Caco-2 (cell line): ENCODE measurements around the gene CGB7. TPM values are rescaled to one million over a fixed set of nuclear protein-coding genes. Genes with fewer than 3 reads are reported as not detected.

ENCODE experiments used
- BruUV-seq: library from RNA; stranded (reverse); fragments of 400-500 nt; replicated peaks from 2 replicates; lab custom pipeline; 2021; lab: Mats Ljungman, UMichigan
- CTCF ChIA-PET: fragments of 300-600 bp; sonication (Branson Sonifier 250); formaldehyde crosslinking; loops from one replicate; lab custom pipeline; 2022; ENCODE audit warnings: antibody characterized with exemption; lab: Charles Lee
- POLR2A ChIA-PET: fragments of 300-600 bp; sonication (Branson Sonifier 250); formaldehyde crosslinking; loops from one replicate; lab custom pipeline; 2022; ENCODE audit warnings: antibody characterized with exemption; lab: Charles Lee
- DNase-seq, 2 experiments: peaks; one replicate each; pipeline versions ENCODE4 v3.0.0 to v3.0.0-alpha.2; 2020 to 2022
- H3K27me3 ChIP-seq: replicated peaks from 2 replicates; pipeline ENCODE4 v1.6.0; 2011; ENCODE audit warnings: low read length; ENCODE audit not compliant: control insufficient read depth, insufficient read depth
- H3K36me3 ChIP-seq: 2 replicates; pipeline ENCODE4 v1.5.1; 2011; ENCODE audit warnings: low read length; ENCODE audit not compliant: control insufficient read depth, insufficient read depth
- H3K4me1 ChIP-seq: fragments of 250-450 bp; sonication (Bioruptor Pico); 2 replicates; pipeline ENCODE4 v1.5.1; 2020; ENCODE audit warnings: mild to moderate bottlenecking
- H3K4me3 ChIP-seq: 2 replicates; pipeline ENCODE4 v1.5.1; 2011; ENCODE audit warnings: low read depth, mild to moderate bottlenecking, control low read depth, low read length
- H3K9me3 ChIP-seq: fragments of 250-450 bp; sonication (Bioruptor Pico); 2 replicates; pipeline ENCODE4 v1.5.1; 2020; ENCODE audit warnings: mild to moderate bottlenecking, moderate library complexity
- H3K27ac Mint-ChIP-seq: one replicate; pipeline ENCODE4 v1.8.0; 2022; ENCODE audit warnings: mixed read lengths; ENCODE audit not compliant: unreplicated experiment
- H3K27me3 Mint-ChIP-seq: one replicate; pipeline ENCODE4 v1.8.0; 2022; ENCODE audit warnings: mixed read lengths; ENCODE audit not compliant: insufficient read depth, unreplicated experiment
- H3K36me3 Mint-ChIP-seq: one replicate; pipeline ENCODE4 v1.8.0; 2022; ENCODE audit warnings: mild to moderate bottlenecking, mixed read lengths; ENCODE audit not compliant: insufficient read depth, unreplicated experiment
- H3K4me1 Mint-ChIP-seq: one replicate; pipeline ENCODE4 v1.8.0; 2022; ENCODE audit warnings: low read depth, mixed read lengths; ENCODE audit not compliant: unreplicated experiment
- H3K4me3 Mint-ChIP-seq: one replicate; pipeline ENCODE4 v1.8.0; 2022; ENCODE audit warnings: mild to moderate bottlenecking, moderate library complexity, mixed read lengths; ENCODE audit not compliant: unreplicated experiment
- H3K9me3 Mint-ChIP-seq: one replicate; pipeline ENCODE4 v1.8.0; 2022; ENCODE audit warnings: mixed read lengths; ENCODE audit not compliant: unreplicated experiment
- intact Hi-C: fragments of 100-400 bp; cut with micrococcal nuclease; formaldehyde crosslinking; loops from one replicate; pipeline ENCODE4 v1.10.0; 2022; ENCODE audit not compliant: unreplicated experiment
- total RNA-seq: library from RNA; stranded (reverse); gene quantifications from 2 replicates; pipeline ENCODE4 v1.2.3, GENCODE V29; 2022
- TF ChIP-seq, protein P1 (sequence below), 2 experiments: fragments of 200-600 bp in 1 of 2; IDR thresholded peaks; 1 replicate in 1 of 2; 2 replicates in 1 of 2; pipeline versions ENCODE4 v1.5.1 to v1.8.0; 2011 to 2022; ENCODE audit warnings: antibody characterized with exemption in 1 of 2, control low read depth in 1 of 2, inconsistent platforms in 1 of 2, low read depth in 1 of 2, low read length in 1 of 2, mild to moderate bottlenecking in 1 of 2, moderate library complexity in 1 of 2; ENCODE audit not compliant: insufficient read depth in 1 of 2, severe bottlenecking in 1 of 2, unreplicated experiment in 1 of 2

The CGB7 gene
- total RNA-seq, 1 experiment from 2014 or later = 3.0 TPM

DNA sequence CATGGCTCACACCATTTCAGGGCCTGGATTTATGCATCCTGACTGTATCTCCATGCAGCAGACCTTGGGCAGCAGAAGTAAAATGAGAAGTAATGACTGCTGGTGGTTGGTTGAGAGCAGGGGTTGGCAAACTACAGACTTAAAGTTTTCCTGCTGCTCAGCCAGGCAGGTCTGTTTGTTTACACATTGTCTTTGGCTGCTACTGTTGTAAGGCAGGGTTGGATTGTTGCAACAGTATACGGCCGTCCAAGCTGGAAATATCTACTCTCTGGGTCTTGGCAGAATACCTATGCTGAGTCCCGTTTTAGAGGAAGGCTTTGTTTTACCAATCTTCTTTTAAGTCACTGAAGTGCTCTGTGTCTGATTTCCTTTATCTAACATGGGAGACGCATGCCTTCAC lies 41.2 kb upstream of the CGB7 start:
- Mint-ChIP-seq H3K36me3 (peaks cover 92% of the 10 kb centered on the region), H3K4me1 (peaks cover 15% of the 10 kb centered on the region), H3K9me3 (no peaks in the 10 kb centered on the region), H3K27me3 (no peaks in the 10 kb centered on the region), H3K4me3 (no peak overlapping the region), H3K27ac (peak overlapping the region; percentile 39)
- TF ChIP-seq, protein P1, sequence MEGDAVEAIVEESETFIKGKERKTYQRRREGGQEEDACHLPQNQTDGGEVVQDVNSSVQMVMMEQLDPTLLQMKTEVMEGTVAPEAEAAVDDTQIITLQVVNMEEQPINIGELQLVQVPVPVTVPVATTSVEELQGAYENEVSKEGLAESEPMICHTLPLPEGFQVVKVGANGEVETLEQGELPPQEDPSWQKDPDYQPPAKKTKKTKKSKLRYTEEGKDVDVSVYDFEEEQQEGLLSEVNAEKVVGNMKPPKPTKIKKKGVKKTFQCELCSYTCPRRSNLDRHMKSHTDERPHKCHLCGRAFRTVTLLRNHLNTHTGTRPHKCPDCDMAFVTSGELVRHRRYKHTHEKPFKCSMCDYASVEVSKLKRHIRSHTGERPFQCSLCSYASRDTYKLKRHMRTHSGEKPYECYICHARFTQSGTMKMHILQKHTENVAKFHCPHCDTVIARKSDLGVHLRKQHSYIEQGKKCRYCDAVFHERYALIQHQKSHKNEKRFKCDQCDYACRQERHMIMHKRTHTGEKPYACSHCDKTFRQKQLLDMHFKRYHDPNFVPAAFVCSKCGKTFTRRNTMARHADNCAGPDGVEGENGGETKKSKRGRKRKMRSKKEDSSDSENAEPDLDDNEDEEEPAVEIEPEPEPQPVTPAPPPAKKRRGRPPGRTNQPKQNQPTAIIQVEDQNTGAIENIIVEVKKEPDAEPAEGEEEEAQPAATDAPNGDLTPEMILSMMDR (IDR thresholded peaks at IDR 0.05; ENCODE audit: insufficient read depth in 1 of 2, low read depth in 1 of 2, low read length in 1 of 2, severe bottlenecking in 1 of 2, unreplicated experiment in 1 of 2) = no peak
- BruUV-seq = no TSS peak
- DNase-seq = no peak
- Histone ChIP-seq H3K4me1 (no peaks in the 10 kb centered on the region; the same call in 1 of the 2 replicates), H3K36me3 (peaks cover 7% of the 10 kb centered on the region), H3K27me3 (no peaks in the 10 kb centered on the region), H3K4me3 (no peak overlapping the region), H3K9me3 (no peaks in the 10 kb centered on the region)
- POLR2A ChIA-PET = no interaction called here
- intact Hi-C loops = loop anchor here (1.0 to 5.0 kb wide), 2 partner anchors 8 to 49 kb away; no protein-coding TSS in a partner anchor
- CTCF ChIA-PET = interaction anchor here (2.0 to 2.3 kb wide), 4 partner anchors 8 to 100 kb away, joined by 6 to 96 read pairs (median 36); partner anchors contain the start of gene LIN7B

DNA sequence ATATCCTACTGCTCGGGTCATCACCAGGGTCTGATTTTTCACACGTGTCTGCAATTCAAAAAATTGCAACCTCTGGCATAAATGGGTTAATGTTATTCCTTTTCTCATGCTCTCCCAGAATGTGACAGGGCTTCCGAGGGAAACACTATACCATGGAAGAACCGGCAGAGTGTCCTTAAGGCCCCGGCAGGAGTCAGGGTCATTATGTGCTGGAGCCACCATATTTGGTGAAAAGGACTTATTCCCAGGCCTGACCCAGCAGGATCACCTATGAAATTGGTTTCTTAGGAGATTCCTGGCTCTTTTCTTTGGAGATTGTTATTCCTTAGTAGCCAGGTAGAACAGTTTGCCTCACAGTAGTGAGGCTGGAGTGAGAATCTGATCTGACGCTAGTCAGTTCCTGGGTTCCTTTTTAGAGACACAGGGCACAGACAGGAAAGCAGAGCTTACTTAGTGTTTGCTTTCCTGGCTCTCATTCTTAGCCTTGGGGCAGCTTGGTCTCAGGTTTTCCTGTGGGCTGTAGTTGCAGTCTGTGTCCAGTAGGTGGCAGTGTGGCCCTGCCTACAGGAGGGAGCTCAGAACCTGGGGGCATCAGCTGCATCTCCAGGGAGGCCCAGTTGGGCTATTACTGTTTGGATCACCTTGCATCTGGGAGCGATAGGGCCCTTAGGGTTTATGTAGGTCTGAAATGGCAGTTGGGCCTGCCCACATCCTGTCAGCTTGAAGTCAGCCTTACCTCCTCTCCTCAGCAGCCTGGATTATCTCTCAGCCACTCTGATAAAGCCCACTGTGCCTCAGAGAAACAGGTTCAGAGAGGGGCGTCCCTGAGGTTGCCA lies 40.1 kb upstream of the CGB7 start:
- intact Hi-C loops = loop anchor here (1.0 to 5.0 kb wide), 4 partner anchors 9 to 102 kb away; partner anchors contain the start of gene SNRNP70
- peak; percentile 83 to 88 for DNase-seq
- Histone ChIP-seq H3K4me1 (no peaks in the 10 kb centered on the region; the same call in 1 of the 2 replicates), H3K27me3 (no peaks in the 10 kb centered on the region), H3K9me3 (no peaks in the 10 kb centered on the region), H3K4me3 (no peak overlapping the region), H3K36me3 (peaks cover 7% of the 10 kb centered on the region)
- Mint-ChIP-seq H3K27ac (no peak overlapping the region), H3K36me3 (peaks cover 92% of the 10 kb centered on the region), H3K27me3 (no peaks in the 10 kb centered on the region), H3K4me3 (no peak overlapping the region), H3K9me3 (no peaks in the 10 kb centered on the region), H3K4me1 (peaks cover 15% of the 10 kb centered on the region)
- CTCF ChIA-PET = interaction anchor here (0.5 to 2.2 kb wide), 47 partner anchors 9 to 444 kb away, joined by 3 to 96 read pairs (median 5); partner anchors contain the start of genes ALDH16A1, CGB7, GYS1 and LIN7B
- TF ChIP-seq, protein P1 (IDR thresholded peaks at IDR 0.05; ENCODE audit: insufficient read depth in 1 of 2, low read depth in 1 of 2, low read length in 1 of 2, severe bottlenecking in 1 of 2, unreplicated experiment in 1 of 2) = peak; percentile 98 to 99
- no TSS peak for BruUV-seq
- POLR2A ChIA-PET = interaction anchor here (0.8 to 1.1 kb wide), 5 partner anchors 16 to 101 kb away, joined by 3 to 5 read pairs (median 3); partner anchors contain the start of genes LIN7B and NTF4
